Activated CD8-positive, alpha-beta T cell treated with anti-CD3 and anti-CD28 coated beads for 36 hours (primary cell): Measurements from ENCODE around the gene TEX26. TPM values are rescaled to one million over a fixed set of nuclear protein-coding genes. Genes with fewer than 3 reads are reported as not detected.
A peak's percentile ranks its signal among the peaks of the same experiment; 100 is the strongest.
"Not testable (repeated sequence)": the region's sequence is repeated elsewhere in the genome, so short reads cannot be mapped to it uniquely, and the experiment has no call there.

Experiments used
- ATAC-seq: fragments of 200-7000 bp; cut with Tn5 transposase; one replicate; pipeline ENCODE4 v1.10.0; 2021; ENCODE audit warnings: mild to moderate bottlenecking, moderate library complexity
- CTCF ChIA-PET: fragments of 350-600 bp; sonication (Branson Sonifier 250); formaldehyde crosslinking; loops from one replicate; lab custom pipeline; 2021; ENCODE audit warnings: antibody characterized with exemption; lab: Charles Lee
- POLR2A ChIA-PET: fragments of 350-600 bp; sonication (Branson Sonifier 250); formaldehyde crosslinking; loops from one replicate; lab custom pipeline; 2021; ENCODE audit warnings: antibody characterized with exemption; lab: Charles Lee
- DNase-seq: peaks from one replicate; pipeline ENCODE4 v3.0.0-alpha.2; 2020
- H3K27ac Mint-ChIP-seq: one replicate; pipeline ENCODE4 v1.8.0; 2021; ENCODE audit warnings: mild to moderate bottlenecking, mixed read lengths
- H3K27me3 Mint-ChIP-seq: one replicate; pipeline ENCODE4 v1.8.0; 2021; ENCODE audit warnings: mixed read lengths
- H3K36me3 Mint-ChIP-seq: one replicate; pipeline ENCODE4 v1.8.0; 2021; ENCODE audit warnings: low read depth, mixed read lengths
- H3K4me1 Mint-ChIP-seq: one replicate; pipeline ENCODE4 v1.8.0; 2021; ENCODE audit warnings: low read depth, mixed read lengths
- H3K4me3 Mint-ChIP-seq: one replicate; pipeline ENCODE4 v1.8.0; 2021; ENCODE audit warnings: mild to moderate bottlenecking, moderate library complexity, mixed read lengths
- H3K9me3 Mint-ChIP-seq: one replicate; pipeline ENCODE4 v1.8.0; 2021; ENCODE audit warnings: mixed read lengths
- intact Hi-C: fragments of 100-400 bp; cut with micrococcal nuclease; formaldehyde crosslinking; loops from one replicate; pipeline ENCODE4 v1.10.0; 2022
- total RNA-seq, 2 experiments: library from RNA; stranded (reverse); gene quantifications; one replicate each; pipeline ENCODE4 v1.2.3, GENCODE V29; 2021
- TF ChIP-seq, protein P1 (sequence below): fragments of 200-600 bp; IDR thresholded peaks from one replicate; pipeline ENCODE4 v1.8.0; 2022; ENCODE audit warnings: antibody characterized with exemption, mild to moderate bottlenecking

TEX26 gene
- total RNA-seq, 2 experiments from 2014 or later: not detected

DNA sequence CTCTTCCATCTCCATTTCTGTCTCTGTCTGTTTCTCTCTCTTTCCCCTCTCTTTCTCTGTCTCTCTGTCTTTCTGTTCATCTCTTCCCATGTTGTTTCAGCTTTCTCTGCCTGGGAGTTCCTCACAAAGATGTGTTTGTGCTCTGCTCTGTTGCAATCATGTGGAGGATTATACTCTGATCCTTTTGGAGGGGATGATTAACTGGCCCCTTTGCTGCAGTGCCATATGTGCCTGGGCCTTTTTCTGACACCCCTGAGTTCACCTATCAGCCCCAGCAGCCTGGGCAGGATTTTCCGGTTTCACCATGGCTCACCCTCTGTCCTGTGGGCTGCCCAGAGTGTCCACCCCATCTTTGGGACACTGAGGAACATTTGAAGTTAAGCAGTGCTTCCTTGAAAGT lies 9.0 kb upstream of the TEX26 start:
- TF ChIP-seq, protein P1, sequence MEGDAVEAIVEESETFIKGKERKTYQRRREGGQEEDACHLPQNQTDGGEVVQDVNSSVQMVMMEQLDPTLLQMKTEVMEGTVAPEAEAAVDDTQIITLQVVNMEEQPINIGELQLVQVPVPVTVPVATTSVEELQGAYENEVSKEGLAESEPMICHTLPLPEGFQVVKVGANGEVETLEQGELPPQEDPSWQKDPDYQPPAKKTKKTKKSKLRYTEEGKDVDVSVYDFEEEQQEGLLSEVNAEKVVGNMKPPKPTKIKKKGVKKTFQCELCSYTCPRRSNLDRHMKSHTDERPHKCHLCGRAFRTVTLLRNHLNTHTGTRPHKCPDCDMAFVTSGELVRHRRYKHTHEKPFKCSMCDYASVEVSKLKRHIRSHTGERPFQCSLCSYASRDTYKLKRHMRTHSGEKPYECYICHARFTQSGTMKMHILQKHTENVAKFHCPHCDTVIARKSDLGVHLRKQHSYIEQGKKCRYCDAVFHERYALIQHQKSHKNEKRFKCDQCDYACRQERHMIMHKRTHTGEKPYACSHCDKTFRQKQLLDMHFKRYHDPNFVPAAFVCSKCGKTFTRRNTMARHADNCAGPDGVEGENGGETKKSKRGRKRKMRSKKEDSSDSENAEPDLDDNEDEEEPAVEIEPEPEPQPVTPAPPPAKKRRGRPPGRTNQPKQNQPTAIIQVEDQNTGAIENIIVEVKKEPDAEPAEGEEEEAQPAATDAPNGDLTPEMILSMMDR: no peak
- intact Hi-C loops: no loop called here
- Mint-ChIP-seq H3K36me3 (no peaks in the 10 kb centered on the region), H3K4me3 (no peak overlapping the region), H3K9me3 (no peaks in the 10 kb centered on the region), H3K4me1 (peaks cover 15% of the 10 kb centered on the region), H3K27ac (no peak overlapping the region), H3K27me3 (peaks cover 23% of the 10 kb centered on the region)
- ChIA-PET POLR2A (no interaction called here), CTCF (interaction anchor here (1.6 kb wide), 1 partner anchor 56 kb away, joined by 3 read pairs; no protein-coding TSS in a partner anchor)
- ATAC-seq (no peak), DNase-seq (no peak)

DNA sequence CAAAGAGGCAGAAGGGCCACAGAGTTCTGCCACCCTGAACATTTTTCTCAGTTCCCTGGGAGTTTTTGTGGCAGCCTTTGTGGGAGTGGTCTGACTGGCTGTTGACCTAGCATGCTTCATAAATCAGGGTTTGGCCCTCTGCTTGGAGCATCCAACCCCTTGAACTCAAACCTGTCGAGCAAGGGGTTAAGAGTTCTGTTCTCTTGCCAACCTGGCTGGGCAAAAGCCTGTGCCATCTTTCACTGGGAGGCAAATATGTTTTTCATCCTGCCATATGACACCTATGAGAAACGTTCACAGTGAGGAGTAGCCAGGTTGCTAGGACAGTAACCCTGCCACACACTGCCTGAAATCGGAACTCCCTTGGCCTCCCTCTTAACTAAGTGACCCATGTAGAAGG lies 7.7 kb upstream of the TEX26 start:
- DNase-seq (no peak), ATAC-seq (no peak)
- ChIA-PET CTCF (interaction anchor here (1.2 kb wide), 1 partner anchor 120 kb away, joined by 4 read pairs; no protein-coding TSS in a partner anchor), POLR2A (no interaction called here)
- H3K4me3 Mint-ChIP-seq: no peak overlapping the region
- H3K27ac Mint-ChIP-seq: no peak overlapping the region
- no peaks in the 10 kb centered on the region for H3K36me3 Mint-ChIP-seq
- peaks cover 15% of the 10 kb centered on the region for H3K4me1 Mint-ChIP-seq
- H3K27me3 Mint-ChIP-seq: peaks cover 27% of the 10 kb centered on the region
- no peaks in the 10 kb centered on the region for H3K9me3 Mint-ChIP-seq
- intact Hi-C loops: no loop called here
- TF ChIP-seq, protein P1: no peak

DNA sequence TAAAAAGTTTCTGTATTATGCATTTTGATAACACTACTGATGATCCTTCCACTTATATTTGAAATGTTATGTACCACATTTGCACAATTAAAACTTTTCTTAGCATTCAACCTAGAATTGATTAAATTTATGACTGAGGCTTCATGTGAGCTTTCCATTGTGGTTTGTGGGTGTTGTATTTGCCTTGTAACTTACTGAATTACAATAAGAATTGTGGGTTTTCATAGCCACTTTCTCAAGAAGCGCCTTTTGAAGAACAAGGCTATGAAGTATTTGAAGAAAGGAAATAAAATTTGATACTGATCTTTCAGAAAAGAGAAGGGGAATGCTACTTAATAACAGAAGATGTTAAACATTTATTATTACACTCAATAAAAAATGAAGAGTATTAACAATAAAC lies 7.0 kb upstream of the TEX26 start:
- ATAC-seq (peak; percentile 39), DNase-seq (no peak)
- Mint-ChIP-seq H3K27me3 (peaks cover 29% of the 10 kb centered on the region), H3K4me1 (peaks cover 15% of the 10 kb centered on the region), H3K9me3 (no peaks in the 10 kb centered on the region), H3K27ac (no peak overlapping the region), H3K4me3 (no peak overlapping the region), H3K36me3 (no peaks in the 10 kb centered on the region)
- CTCF ChIA-PET: interaction anchor here (1.2 kb wide), 1 partner anchor 120 kb away, joined by 4 read pairs; no protein-coding TSS in a partner anchor
- TF ChIP-seq, protein P1: no peak
- intact Hi-C loops: no loop called here
- POLR2A ChIA-PET: no interaction called here

DNA sequence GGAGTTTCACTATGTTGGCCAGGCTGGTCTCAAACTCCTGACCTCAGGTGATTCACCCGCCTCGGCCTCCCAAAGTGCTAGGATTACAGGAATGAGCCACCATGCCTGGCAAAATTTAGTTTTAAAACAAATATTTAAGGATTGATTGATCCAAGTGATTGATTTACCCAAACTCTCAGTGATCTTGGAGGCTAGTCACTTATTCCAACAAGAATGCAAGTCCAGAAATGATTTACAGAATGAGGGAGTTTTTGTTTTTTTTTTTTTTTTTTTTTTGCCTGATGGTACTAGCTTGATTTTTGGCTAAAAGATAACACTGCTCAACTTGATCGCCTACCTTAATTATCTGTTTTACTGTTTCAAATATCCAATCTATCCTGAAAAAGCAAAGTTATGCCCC lies 5.7 kb upstream of the TEX26 start:
- CTCF ChIA-PET: no interaction called here
- peaks cover 15% of the 10 kb centered on the region for H3K4me1 Mint-ChIP-seq
- TF ChIP-seq, protein P1: no peak

DNA sequence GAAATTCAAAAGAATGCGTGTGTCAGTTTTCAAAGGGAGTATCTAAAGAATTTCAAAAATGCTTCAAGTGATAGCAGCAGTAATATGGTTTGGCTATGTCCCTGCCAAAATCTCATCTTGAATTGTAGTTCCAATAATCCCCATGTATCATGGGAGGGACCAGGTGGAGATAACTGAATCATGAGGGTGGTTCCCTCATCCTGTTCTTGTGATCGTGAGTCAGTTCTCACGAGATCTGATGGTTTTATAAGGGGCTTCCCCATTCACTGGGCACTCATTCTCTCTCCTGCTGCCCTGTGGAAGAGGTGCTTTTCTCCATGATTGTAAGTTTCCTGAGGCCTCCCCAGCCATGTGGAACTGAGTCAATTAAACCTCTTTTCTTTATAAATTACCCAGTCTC lies 5.3 kb upstream of the TEX26 start:
- H3K9me3 Mint-ChIP-seq, intact Hi-C loops, H3K36me3 Mint-ChIP-seq, H3K4me3 Mint-ChIP-seq, H3K27ac Mint-ChIP-seq, POLR2A ChIA-PET, CTCF ChIA-PET: not testable (repeated sequence)
- ATAC-seq (peak; percentile 49), DNase-seq (peak; percentile 13)
- H3K27me3 Mint-ChIP-seq: peaks cover 34% of the 10 kb centered on the region
- peaks cover 15% of the 10 kb centered on the region for H3K4me1 Mint-ChIP-seq

More for the DNA sequence above, 5.7 kb upstream of the TEX26 start:
- Mint-ChIP-seq H3K9me3 (no peaks in the 10 kb centered on the region), H3K4me3 (no peak overlapping the region), H3K27me3 (peaks cover 30% of the 10 kb centered on the region), H3K36me3 (no peaks in the 10 kb centered on the region), H3K27ac (no peak overlapping the region)
- no peak for DNase-seq
- intact Hi-C loops: no loop called here
- POLR2A ChIA-PET: no interaction called here
- no peak for ATAC-seq
